IPS DF 4.7 (cell line): Measurements from ENCODE around the gene RAP1GDS1.
"Not testable (repeated sequence)": the region's sequence is repeated elsewhere in the genome, so short reads cannot be mapped to it uniquely, and the experiment has no call there.

Experiments
- DNase-seq: peaks from one replicate; pipeline ENCODE4 v3.0.0-alpha.2; 2013; ENCODE audit warnings: low spot score; ENCODE audit errors: extremely low read depth

The RAP1GDS1 gene

DNA sequence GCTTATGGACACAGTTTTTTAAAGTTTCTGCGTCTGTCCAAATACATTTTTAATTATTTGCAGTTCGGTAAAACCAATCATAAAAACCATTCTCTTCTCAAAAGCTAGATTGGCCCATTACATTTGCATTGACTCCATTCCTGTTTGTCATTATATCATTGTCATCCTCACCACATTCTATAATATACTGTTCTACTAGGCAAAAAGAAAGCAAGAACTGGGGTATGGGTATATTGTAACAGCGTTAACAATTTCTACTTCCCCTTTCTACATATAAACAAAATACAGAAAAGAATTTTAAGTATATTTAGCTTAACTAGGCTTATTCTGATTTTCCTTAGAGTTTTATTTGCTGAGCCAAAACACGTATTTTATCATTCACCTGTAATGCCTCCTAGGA lies 91.8 kb downstream of the RAP1GDS1 start:
- DNase-seq, result no peak

DNA sequence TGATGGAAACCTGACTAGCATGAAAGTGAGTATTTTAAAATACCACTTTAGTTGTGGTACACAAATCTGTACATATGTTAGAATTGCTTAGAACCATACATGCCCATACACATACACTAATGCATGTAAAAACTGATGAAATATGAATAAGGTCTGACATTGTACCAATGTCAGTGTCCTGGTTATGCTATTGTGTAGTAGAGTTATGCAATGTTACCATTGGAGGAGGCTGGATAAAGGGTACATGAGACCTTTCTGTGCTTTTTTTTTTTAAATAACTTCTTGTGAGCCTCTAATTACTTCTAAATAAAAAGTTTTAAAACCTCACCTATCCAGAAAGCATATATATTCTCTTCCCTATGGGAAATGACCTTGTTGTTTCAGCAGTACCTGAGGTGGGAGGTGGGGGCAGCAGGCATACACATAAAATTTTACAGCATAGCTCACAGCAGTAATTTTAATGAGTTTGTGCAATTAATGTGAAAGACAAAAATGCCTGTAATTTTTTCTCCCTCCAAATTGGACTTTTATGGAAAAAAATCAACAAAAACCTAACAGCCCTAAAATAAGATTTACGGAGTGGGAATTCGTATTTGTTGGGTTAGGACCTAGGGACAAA lies 97.6 kb downstream of the RAP1GDS1 start:
- no peak for DNase-seq

- DNase-seq, result no peak
Observed at GRCh38 chr4:98359646-98360045, 98.5 kb downstream of the RAP1GDS1 start.

DNA sequence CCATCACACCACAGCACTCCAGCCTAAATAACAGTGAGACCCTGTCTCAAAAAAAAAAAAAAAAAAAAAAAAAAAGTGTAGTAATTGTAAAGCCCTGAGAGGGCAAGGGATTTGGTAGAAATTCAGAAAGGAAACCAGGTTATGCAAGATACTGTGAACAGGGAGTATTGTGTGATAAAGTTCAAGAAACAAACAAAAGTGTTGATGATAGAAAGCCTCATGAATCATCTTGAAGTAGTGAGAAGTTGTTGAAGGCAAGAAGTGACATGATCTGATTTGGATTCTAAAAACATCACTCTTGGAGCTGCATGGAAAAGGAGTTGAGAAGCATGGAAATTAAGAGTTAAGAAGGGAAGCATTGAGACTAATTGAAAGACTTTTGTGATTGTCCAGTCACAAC lies 102.2 kb downstream of the RAP1GDS1 start:
- DNase-seq, result no peak

DNA sequence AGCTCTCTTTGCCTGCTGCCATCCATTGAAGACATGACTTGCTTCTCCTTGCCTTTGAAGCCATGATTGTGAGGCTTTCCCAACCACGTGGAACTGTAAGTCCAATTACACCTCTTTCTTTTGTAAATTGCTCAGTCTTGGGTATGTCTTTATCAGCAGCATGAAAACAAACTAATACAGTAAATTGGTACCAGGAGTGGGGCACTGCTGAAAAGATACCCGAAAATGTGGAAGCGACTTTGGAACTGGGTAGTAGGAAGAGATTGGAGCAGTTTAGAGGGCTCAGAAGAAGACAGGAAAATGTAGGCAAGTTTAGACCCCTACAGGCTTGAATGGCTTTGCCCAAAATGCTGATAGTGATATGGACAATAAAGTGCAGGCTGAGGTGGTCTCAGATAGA lies 105.1 kb downstream of the RAP1GDS1 start:
- not testable (repeated sequence) for DNase-seq

- DNase-seq, result not testable (repeated sequence)
Observed at GRCh38 chr4:98368000-98368399, 106.8 kb downstream of the RAP1GDS1 start.

- no peak for DNase-seq
Observed at GRCh38 chr4:98369322-98369721, 108.1 kb downstream of the RAP1GDS1 start.

DNA sequence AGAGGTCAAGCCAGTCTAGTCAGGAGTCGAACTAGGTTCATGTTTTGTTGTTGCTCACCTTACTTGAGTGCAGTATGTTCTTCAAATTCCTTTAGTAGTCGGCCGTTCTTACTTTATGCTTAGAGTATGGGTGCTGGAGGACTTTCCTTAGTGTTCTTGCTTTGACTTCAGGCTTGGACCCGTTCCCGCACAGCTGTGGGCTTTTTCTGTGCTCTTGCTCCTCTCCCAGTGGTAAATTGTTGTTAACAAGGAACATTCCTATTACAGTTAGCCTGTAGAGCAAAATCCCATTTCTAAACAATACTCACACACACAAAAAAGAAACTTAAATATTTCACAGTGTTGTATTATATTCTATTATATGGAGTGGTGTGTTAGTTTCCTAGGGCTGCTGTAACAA lies 113.5 kb downstream of the RAP1GDS1 start:
- no peak for DNase-seq

DNA sequence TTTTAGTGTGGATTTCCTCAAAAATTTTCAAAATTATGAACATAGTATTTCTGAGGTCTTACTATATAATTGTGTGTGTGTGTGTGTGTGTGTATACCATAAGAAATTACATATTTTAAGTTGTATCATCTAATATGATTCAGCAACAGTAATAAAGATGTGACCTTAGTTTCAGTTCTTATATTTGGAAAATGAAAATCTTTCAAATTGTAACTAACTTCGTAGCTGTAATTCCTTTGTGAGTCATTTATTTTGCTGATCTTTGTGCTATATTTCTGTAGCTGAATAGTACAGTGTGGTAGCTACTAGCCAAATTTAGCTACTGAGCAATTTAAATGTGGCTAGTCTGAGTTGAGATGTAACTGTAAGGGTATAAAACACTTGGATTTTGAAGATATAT lies 116.4 kb downstream of the RAP1GDS1 start:
- DNase-seq, result no peak

GRCh38 chr4:98381306-98381705 lies 120.1 kb downstream of the RAP1GDS1 start:
- no peak for DNase-seq

DNA sequence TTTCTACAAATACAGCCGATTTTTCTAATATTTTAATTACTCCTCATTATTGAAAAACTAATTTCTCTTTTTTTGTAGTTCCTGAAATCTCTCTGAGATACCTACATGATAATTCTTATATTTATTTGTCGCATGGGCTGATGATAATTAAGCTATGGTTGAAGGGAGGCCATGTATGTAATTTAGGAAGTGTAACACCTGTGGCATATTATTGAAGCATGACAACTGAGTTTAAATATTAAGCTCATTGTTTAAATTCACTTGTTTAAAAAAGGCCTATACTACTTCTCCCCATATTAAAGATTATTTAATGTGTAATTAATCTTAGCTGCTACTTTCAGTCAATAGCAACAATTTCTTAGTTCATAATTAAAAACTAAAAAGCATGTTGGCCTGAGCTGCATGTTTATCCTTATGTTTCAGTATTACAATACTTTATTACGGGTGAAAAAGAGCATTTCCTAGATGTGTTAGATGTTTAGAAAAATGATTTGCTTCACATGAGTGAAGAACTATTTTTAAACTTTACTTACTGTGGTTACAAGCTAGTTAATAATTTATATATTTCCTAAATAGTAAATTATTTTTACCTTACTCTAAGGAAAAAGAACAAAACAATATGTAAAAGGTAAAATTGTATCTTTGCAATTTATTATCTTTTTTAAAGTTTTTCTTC lies 122.4 kb downstream of the RAP1GDS1 start:
- DNase-seq, result no peak

DNA sequence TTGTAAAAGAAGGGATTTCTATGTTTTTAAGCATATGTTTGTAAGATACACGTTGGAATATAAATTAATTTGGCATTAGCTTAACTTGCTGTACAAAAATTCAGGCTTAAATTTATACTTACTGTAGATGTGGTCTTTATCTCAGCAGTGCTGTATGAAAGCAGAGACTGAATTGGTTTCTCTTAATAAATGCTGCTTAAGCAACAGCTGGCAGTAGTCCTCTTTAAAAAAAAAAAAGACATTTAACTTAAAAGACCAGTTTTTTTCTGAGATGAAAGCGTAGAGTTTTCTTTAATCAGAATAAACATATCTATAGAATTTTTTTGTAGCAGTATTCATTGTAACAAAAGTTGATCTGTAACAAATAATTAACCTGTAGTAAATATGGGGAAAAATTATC lies 124.6 kb downstream of the RAP1GDS1 start:
- DNase-seq, result no peak

GRCh38 chr4:98387345-98388026 lies 126.3 kb downstream of the RAP1GDS1 start:
- no peak for DNase-seq

- no peak for DNase-seq
Observed at GRCh38 chr4:98394134-98394533, 132.9 kb downstream of the RAP1GDS1 start.

- DNase-seq, result no peak
Observed at GRCh38 chr4:98399915-98400314, 138.7 kb downstream of the RAP1GDS1 start.

DNA sequence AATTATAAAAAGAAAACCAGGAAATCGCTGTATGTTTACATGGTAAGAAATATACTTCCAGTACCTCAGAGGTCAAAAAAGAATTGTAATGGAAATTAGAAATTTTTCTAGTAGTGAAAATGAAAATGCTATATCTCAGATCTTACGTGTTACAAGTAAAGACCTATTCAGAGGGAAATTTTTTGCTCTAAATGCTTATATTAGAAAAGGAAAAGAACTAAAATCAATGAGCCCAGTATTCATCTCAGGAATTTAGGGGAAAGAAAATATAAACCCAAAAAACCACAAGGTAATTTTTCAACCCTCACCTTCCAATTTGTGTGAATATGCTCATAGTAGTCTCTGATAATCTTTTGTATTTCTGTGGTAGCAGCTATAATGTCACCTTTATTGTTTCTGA lies 145.6 kb downstream of the RAP1GDS1 start:
- no peak for DNase-seq

DNA sequence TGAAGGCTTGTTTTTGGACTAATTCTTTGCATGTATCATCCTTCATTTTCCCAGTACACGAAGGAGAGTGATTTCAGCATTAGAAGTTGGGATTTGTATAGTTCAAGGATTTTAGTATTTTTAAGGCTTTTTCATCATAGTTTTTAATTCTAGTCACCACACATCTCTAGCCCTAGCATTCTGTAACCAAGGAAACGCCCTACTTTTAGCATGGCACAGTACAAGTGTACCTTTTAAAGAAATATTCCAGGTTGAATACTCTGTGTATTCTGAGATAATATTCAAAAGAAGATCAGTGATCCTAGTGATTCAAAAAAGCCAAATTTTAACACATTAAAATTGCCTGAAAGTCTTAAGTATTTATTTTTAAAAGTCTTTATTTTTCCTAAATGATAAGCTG lies 150.5 kb downstream of the RAP1GDS1 start:
- DNase-seq, result no peak

GRCh38 chr4:98416844-98417243 lies 155.7 kb downstream of the RAP1GDS1 start:
- DNase-seq, result no peak

GRCh38 chr4:98420151-98420550 lies 159.0 kb downstream of the RAP1GDS1 start:
- DNase-seq, result not testable (repeated sequence)

DNA sequence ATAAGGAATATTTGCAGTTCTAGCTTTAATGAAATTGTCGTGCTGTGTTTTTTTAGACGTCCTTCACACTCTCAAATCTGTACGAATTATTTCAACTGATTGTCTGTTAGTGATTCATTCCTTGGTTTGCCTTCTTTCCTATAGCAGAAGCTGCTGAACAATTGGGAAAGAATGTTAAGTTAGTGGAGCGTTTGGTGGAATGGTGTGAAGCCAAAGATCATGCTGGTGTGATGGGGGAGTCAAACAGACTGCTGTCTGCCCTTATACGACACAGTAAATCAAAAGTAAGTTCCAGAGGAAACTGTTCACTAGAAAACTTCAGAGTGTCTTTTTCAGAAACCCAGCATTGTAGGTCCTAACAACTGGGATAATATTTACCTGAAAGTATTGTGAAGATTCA lies 159.9 kb downstream of the RAP1GDS1 start:
- DNase-seq, result no peak

GRCh38 chr4:98423009-98423408 lies 161.8 kb downstream of the RAP1GDS1 start:
- no peak for DNase-seq

DNA sequence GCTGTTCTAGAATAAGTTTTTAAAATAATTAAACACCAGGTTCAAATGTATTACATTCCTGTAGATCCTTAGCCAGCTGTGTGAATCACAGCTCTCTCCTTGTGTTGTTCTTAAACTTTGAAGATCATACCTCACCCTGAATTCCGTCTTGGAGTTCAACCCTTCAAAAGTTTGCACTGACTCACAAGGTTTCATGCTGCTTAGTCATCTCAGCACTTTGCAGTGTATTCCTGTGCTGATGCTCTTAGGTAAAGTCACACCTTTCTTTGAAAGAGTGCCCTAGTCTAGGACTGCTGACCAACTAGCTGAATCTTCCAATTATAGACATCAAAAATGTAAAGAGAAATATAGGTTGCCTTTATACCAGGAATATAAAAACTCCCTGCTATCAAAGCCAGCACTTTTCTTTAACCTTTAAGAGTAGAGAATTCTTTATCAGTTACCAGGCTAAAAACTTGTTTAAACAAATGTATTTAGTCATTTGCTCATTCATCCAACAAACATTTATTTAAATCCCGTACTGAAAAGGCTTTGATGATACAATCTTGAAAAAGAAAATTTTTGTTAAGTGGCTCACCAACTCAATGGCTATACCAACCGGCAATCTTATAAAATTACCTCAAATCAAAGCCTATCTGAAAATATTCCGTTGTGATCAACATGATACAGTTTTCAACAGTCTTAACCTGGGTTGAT lies 169.7 kb downstream of the RAP1GDS1 start:
- no peak for DNase-seq
